ENCODE measurements around the gene POLA2.
"Not testable (repeated sequence)": the region's sequence is repeated elsewhere in the genome, so short reads cannot be mapped to it uniquely, and the experiment has no call there.

POLA2 gene

GRCh38 chr11:65243797-65244196 lies 18.0 kb upstream of the POLA2 start:
- DNase-seq = no peak

- not testable (repeated sequence) for DNase-seq
These were observed 16.7 kb upstream of the POLA2 start for GRCh38 chr11:65245046-65245445.

- DNase-seq = no peak
These were observed 15.3 kb upstream of the POLA2 start for GRCh38 chr11:65246506-65246905.

DNA sequence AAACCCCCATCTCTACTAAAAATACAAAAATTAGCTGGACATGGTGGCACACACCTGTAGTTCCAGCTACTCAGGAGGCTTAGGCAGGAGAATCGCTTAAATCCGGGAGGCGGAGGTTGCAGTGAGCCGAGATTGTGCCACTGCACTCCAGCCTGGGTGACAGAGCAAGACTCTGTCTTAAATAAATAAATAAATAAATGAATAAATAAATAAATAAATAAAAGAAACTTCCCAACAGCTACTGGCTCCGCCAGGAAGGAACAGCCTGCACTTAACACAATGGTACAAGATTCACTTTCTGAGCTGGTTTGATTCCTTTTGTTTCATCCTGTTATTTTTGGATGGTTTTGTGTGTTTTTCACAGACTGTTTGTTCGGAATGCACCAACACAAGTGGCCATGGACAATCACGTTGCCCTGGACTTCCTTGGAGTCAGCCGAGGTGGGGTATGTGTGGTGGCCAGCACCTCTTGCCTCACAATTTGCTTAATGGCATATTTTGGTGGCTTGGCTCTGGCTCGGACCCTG lies 13.5 kb upstream of the POLA2 start:
- DNase-seq = not testable (repeated sequence)

- no peak for DNase-seq
These were observed 10.3 kb upstream of the POLA2 start for GRCh38 chr11:65251476-65251875.

- DNase-seq = no peak
These were observed 7.0 kb upstream of the POLA2 start for GRCh38 chr11:65254724-65255123.

DNA sequence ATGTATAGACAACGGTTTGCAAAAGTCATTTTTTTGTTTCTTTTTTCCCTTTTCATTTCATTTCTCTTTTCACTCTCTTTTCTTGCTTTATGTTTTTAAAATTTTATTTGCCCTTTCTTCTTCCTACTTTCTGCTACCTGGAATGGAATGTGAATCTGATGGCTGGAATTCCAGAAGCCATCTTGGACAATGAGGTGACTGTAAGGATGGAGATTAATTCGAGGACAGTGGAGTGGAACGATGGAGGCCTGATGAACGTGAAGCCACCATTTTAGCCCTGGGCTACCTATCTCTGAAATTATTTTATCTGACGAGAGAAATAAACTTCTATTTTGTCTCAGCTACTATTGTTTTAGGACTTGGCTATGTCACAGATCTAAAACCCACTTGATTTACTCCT lies 2.8 kb upstream of the POLA2 start:
- no peak for DNase-seq

DNA sequence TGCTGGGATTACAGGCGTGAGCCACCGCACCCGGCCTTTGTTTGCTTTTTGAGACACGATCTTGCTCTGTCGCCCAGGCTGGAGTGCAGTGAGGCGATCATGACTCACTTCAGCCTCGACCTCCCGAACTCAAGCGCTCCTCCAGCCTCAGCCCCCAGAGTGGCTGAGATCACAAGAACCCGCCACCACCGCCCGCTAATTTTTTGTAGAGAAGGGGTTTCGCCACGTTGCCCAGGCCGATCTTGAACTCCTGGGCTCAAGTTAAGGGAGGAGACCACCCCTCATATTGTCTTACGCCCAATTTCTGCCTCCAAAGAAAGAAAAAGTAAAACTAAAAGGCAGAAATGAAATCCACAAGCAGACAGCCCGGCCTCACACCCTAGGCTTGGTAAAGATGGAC lies 1.5 kb upstream of the POLA2 start:
- DNase-seq = no peak

DNA sequence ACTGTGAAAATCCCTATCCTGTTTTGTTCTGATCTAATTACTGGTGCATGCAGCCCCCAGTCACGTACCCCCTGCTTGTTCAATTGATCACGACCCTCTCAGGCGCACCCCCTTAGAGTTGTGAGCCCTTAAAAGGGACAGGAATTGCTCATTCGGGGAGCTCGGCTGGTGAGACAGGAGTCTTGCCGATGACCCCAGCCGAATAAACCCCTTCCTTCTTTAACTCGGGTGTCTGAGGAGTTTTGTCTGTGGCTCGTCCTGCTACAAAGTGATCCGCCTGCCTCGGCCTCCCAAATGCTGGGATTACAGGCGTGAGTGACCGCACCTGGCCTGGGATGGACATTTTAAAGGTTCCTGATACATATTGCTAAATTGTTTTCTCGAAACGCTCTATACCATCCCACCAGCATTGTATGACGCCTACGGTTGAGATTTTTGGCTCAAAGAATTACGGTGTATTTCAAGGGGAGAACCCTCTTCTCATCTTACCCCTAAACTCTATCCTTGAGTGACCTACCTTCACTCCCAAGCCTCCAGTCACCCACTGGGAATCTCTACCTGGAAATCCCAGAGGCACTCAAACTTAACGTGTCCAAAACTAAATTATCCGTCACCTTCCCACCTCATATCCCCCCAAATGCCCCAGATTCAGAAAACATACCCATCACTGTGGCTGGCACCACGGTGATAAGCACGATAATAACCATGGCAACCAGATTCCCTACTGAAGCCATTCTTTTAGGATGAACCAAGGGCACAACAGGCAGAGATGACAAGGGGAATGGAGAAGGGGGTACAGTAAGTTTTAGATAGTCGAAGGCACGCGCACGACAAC lies 789 bp upstream of the POLA2 start:
- no peak for DNase-seq

GRCh38 chr11:65262381-65262680 lies 569 bp downstream of the POLA2 start:
- no peak for DNase-seq

DNA sequence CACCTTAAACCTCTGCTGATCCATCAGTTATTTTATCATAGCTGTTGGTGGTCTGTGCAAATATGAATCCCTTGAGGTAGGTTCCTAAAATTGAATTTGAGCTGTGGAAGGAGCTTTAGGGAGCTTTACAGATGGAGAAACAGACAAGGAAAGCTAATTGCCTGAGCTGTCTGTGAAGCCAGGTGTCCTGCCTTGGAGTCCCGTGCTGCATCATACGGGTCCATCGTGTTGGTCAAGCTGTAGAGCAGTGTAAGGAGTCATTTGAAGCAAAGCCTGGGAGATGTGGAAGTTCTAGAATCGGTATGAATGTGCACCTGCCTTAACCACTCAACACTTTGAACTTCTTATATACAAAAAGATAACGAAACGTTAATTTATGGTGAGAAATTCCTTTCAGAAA lies 1.0 kb downstream of the POLA2 start:
- no peak for DNase-seq

- DNase-seq = not testable (repeated sequence)
These were observed 3.0 kb downstream of the POLA2 start for GRCh38 chr11:65264747-65265146.

GRCh38 chr11:65266210-65266609 lies 4.4 kb downstream of the POLA2 start:
- no peak for DNase-seq

- peak; percentile 89 for DNase-seq
These were observed 13.2 kb downstream of the POLA2 start for GRCh38 chr11:65274735-65275682.

GRCh38 chr11:65275906-65276305 lies 14.1 kb downstream of the POLA2 start:
- no peak for DNase-seq

GRCh38 chr11:65277631-65278277 lies 16.0 kb downstream of the POLA2 start:
- DNase-seq = no peak

DNA sequence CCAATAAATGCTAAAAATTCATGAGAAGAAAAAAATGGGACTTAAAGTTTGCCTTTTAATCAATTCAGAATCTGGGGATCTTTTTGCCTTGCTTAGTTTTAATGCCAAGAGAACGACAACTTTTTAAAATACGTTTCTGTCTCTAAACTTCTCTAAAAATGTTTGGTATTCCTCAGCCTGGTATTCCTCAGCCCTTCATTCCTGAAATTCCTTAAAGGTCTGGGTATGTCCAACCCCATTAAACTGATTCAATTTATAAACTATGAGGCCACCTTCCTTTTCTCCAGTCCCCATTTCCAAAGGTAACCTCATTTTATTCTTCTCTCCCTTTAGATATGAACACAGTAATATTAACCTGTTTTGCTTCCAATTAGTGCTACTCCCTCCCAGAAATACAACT lies 16.6 kb downstream of the POLA2 start:
- peak; percentile 49 for DNase-seq

DNA sequence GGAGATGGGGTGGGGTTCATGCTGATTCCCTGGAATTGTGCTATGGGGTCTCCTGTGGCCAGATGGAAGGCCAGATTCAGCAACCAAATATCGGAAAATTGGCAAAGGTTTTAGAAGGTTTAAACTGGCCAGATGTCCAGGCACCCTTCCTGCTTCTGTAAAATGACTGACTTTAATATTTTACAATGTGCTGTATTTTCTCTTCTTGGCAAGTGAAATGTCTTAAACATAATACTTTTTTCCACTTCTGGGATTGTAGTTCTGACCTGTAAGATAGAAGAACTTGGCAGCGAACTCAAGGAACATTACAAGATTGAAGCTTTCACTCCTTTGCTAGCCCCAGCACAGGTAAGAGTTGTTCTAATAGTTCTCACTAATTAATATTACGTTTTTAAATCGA lies 17.5 kb downstream of the POLA2 start:
- no peak for DNase-seq

DNA sequence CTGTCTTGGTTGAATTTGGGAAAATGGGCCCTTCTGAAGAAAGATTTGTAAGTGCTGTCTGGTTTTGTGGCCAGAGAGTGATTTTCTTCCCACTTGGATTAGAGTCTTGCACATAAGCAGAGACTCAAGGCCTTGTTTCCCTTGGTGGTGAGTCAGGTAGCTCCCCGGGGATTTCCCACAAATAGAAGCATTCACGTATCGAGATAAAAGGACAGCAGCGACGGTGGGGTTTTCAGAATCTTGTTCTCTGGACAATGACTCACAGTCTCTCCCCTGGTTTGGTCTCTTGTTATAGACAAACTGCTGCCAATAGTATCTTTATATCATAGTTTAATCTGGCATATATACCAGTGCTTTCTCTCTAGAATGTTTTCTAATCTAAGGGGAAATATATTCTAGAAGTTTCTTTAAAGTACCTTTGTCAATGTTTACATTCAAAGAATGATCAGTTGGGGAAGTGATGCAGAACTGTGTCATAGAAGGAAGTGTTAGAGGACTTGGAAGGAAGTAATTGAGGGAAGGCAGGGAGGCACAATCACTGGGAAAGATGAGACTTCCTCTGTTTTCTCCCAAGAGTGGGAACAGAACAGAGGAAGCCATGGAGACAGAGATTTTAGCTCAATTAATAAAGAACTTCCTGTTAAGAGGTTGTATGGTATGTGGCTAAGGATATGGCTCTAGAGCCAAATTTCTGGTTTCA lies 18.1 kb downstream of the POLA2 start:
- peak; percentile 97 for DNase-seq

DNA sequence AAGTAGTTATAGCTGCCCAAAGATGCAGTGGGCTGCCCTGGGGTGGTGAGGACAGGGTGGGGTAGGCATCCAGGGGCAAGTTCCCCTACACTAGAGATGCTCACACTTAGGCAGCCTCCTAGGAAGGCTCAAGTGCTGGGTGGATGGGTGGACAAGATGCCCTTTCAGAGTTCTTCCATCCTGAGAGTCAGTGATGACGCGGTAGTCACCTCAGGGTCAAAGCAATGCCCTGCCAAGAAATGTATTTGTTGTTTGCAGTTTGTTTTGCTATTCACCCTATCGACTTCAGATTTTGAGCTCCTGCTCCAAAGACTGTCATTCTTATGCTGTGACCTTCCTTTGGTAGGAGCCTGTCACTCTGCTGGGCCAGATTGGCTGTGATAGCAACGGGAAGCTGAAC lies 18.9 kb downstream of the POLA2 start:
- no peak for DNase-seq

DNA sequence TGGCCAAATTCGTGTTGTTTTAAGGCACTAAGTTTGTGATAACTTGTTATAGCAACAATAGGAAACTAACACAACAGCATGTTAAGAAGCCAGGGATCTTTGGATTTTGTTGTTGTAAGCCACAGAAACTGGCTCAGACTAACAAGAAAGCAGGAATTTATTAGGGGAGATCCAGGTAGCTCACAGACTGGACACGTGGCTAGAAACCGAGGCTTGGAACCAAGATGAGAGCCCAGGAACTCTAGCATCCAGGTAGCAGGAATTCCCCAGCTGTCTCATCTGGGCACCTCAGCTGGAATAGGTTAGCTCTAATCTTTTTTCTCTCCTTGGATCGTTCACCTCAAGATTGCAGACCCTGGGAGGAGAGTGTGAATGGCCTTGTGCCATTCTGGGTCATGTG lies 24.9 kb downstream of the POLA2 start:
- DNase-seq = no peak

DNA sequence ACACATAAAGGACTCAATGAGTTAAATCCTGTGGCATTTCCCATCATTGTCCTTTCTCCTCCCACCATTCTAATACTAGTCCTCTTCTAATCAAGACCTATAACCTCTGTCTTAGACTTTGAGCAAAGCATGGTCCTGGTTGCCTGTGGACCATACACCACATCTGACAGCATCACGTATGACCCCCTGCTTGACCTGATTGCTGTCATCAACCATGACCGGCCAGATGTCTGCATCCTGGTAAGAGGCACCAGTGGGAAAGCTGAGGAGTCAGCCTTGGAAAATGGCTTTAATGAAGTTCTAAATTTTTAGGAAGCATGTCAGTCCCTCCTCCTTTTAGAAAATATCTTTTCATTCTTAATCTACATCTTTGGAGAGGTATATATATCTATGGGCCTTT lies 25.8 kb downstream of the POLA2 start:
- no peak for DNase-seq

Measured in fibroblast of skin of right biceps (primary cell).